ENCODE results near the gene PEX14. TPM values are rescaled to one million over a fixed set of nuclear protein-coding genes. Genes with fewer than 3 reads are reported as not detected.

Gene PEX14
- total RNA-seq, 1 experiment from 2014 or later, result 27.3 TPM

GRCh38 chr1:10475510-10475909, 760 bp downstream of the PEX14 start:
- TF ChIP-seq ZNF512 (CRISPR knock-in tag; IDR thresholded peaks at IDR 0.05; ENCODE audit: borderline replicate concordance), result no peak
- no peak for TF ChIP-seq JAZF1 (CRISPR knock-in tag; IDR thresholded peaks at IDR 0.05)
- no peak for TF ChIP-seq ZNF423 (CRISPR knock-in tag; IDR thresholded peaks at IDR 0.05)
- TF ChIP-seq E2F5 (CRISPR knock-in tag; IDR thresholded peaks at IDR 0.05), result no peak
- TF ChIP-seq ZNF317 (CRISPR knock-in tag; IDR thresholded peaks at IDR 0.05; ENCODE audit: borderline replicate concordance, low read depth), result no peak
- TF ChIP-seq MLX (CRISPR knock-in tag; IDR thresholded peaks at IDR 0.05), result no peak
- TF ChIP-seq ZNF263 (CRISPR knock-in tag; IDR thresholded peaks at IDR 0.05; ENCODE audit: low read depth), result no peak
- TF ChIP-seq RELA (CRISPR knock-in tag; IDR thresholded peaks at IDR 0.05; ENCODE audit: borderline replicate concordance), result no peak
- no peak for TF ChIP-seq ATF6 (CRISPR knock-in tag; IDR thresholded peaks at IDR 0.05)
- no peak for TF ChIP-seq USF1 (CRISPR knock-in tag; IDR thresholded peaks at IDR 0.05)
- TF ChIP-seq MXD4 (CRISPR knock-in tag; IDR thresholded peaks at IDR 0.05; ENCODE audit: borderline replicate concordance), result no peak
- TF ChIP-seq GABPB1 (CRISPR knock-in tag; IDR thresholded peaks at IDR 0.05), result no peak
- TF ChIP-seq NR2C2 (CRISPR knock-in tag; IDR thresholded peaks at IDR 0.05), result no peak
- Mint-ChIP-seq H3K27ac (peak overlapping the region; percentile 97), H3K36me3 (peaks cover 3% of the 10 kb centered on the region; the same call in 1 of the 2 replicates), H3K4me1 (peaks cover 24% of the 10 kb centered on the region), H3K27me3 (ENCODE audit: low read depth) (no peaks in the 10 kb centered on the region), H3K9me3 (no peaks in the 10 kb centered on the region), H3K4me3 (peak overlapping the region; percentile 98)
- ATAC-seq (no peak), DNase-seq (ENCODE audit: low spot score) (no peak)
- POLR2A ChIA-PET, result interaction anchor here (1.0 kb wide), 1 partner anchor 19 kb away, joined by 3 read pairs; no protein-coding TSS in a partner anchor
- CTCF ChIA-PET, result interaction anchor here (0.9 to 1.3 kb wide), 2 partner anchors 19 to 45 kb away, joined by 4 read pairs; partner anchors contain the start of gene CENPS

- H3K4me1 Mint-ChIP-seq, result peaks cover 11% of the 10 kb centered on the region
- no peaks in the 10 kb centered on the region for H3K36me3 Mint-ChIP-seq
- no peaks in the 10 kb centered on the region for H3K27me3 Mint-ChIP-seq (ENCODE audit: low read depth)
- H3K4me3 Mint-ChIP-seq, result no peak overlapping the region
- ChIA-PET POLR2A (no interaction called here), CTCF (no interaction called here)
- H3K9me3 Mint-ChIP-seq, result no peaks in the 10 kb centered on the region
- no peak overlapping the region for H3K27ac Mint-ChIP-seq
- no peak for ATAC-seq
- DNase-seq (ENCODE audit: low spot score), result no peak
- TF ChIP-seq MLX (CRISPR knock-in tag; IDR thresholded peaks at IDR 0.05), result no peak
- no peak for TF ChIP-seq ZNF512 (CRISPR knock-in tag; IDR thresholded peaks at IDR 0.05; ENCODE audit: borderline replicate concordance)
- TF ChIP-seq MYBL2 (CRISPR knock-in tag; IDR thresholded peaks at IDR 0.05), result no peak
- no peak for TF ChIP-seq ZNF232 (CRISPR knock-in tag; IDR thresholded peaks at IDR 0.05)
- TF ChIP-seq GTF2I (CRISPR knock-in tag; conservative IDR thresholded peaks at IDR 0.05), result no peak
- no peak for TF ChIP-seq TCF7 (CRISPR knock-in tag; IDR thresholded peaks at IDR 0.05; ENCODE audit: low read depth)
- TF ChIP-seq ZSCAN18 (CRISPR knock-in tag; IDR thresholded peaks at IDR 0.05), result no peak
- no peak for TF ChIP-seq ZNF317 (CRISPR knock-in tag; IDR thresholded peaks at IDR 0.05; ENCODE audit: borderline replicate concordance, low read depth)
- TF ChIP-seq HMGXB4 (CRISPR knock-in tag; IDR thresholded peaks at IDR 0.05), result no peak
- TF ChIP-seq USF1 (CRISPR knock-in tag; IDR thresholded peaks at IDR 0.05), result no peak
Observed at GRCh38 chr1:10479296-10479695, 4.5 kb downstream of the PEX14 start.

All from WTC11 (cell line).